K562 (cell line): ENCODE data around the gene TMEM59. TPM values are rescaled to one million over a fixed set of nuclear protein-coding genes. Genes with fewer than 3 reads are reported as not detected.

ENCODE experiments used
- GATAD2B ChIP-seq: fragments of 450-650 bp; IDR thresholded peaks from 2 replicates; pipeline ENCODE4 v1.6.1; 2017; ENCODE audit warnings: mild to moderate bottlenecking, borderline replicate concordance
- MAZ ChIP-seq, 2 experiments: fragments of 450-650 bp in 1 of 2; sonication (generic) in 1 of 2; formaldehyde crosslinking; IDR thresholded peaks in 1 of 2; conservative IDR thresholded peaks in 1 of 2; 2 replicates each; pipeline versions ENCODE4 v1.4.0 to v1.5.0; 2020; ENCODE audit warnings: mild to moderate bottlenecking in 1 of 2, missing genetic modification reagents in 1 of 2
- YBX1 ChIP-seq: fragments of 450-650 bp; IDR thresholded peaks from 2 replicates; pipeline ENCODE4 v1.7.1; 2016; ENCODE audit warnings: mild to moderate bottlenecking
- ZNF143 ChIP-seq: sonication (generic); formaldehyde crosslinking; IDR thresholded peaks from 2 replicates; pipeline ENCODE4 v1.9.0; 2022; ENCODE audit warnings: mild to moderate bottlenecking, missing genetic modification reagents
- polyA plus RNA-seq, 8 experiments: library from polyadenylated mRNA; depleted of rRNA in 4 of 8; stranded (reverse) in 5 of 8; unstranded in 3 of 8; fragments of >200 nt; fragmentation: Nextera tagmentation in 2 of 8; fragmentation: Illumina TruSeq in 1 of 8; extraction: Ambion mirVana in 2 of 8; extraction: Trizol in 1 of 8; gene quantifications; 2 replicates each; pipeline versions ENCODE4 v1.2.1 to v1.2.3, GENCODE V29; 2011 to 2014; ENCODE audit warnings: inconsistent platforms in 1 of 8, missing spikeins in 1 of 8
- total RNA-seq, 7 experiments: library from RNA; depleted of rRNA in 6 of 7; stranded (reverse); fragments of >200 nt in 6 of 7; fragmentation: Illumina TruSeq in 2 of 7; extraction: Trizol in 2 of 7; gene quantifications; 2 replicates each; pipeline versions ENCODE4 v1.2.1 to v1.2.3, GENCODE V29; 2011 to 2021; ENCODE audit warnings: low replicate concordance in 1 of 7
- TF ChIP-seq, protein P1 (sequence below), 2 experiments: IDR thresholded peaks in 1 of 2; conservative IDR thresholded peaks in 1 of 2; 2 replicates each; pipeline ENCODE4 v1.6.1; 2016; ENCODE audit warnings: low read depth in 2 of 2, mild to moderate bottlenecking in 1 of 2, missing compliant biosample characterization in 1 of 2, missing genetic modification characterization in 1 of 2, moderate library complexity in 1 of 2
- TF ChIP-seq, protein P2 (sequence below): sonication (generic); formaldehyde crosslinking; IDR thresholded peaks from 2 replicates; pipeline ENCODE4 v1.8.1; 2022; ENCODE audit warnings: missing genetic modification reagents
- TF ChIP-seq, protein P3 (sequence below): fragments of 450-650 bp; formaldehyde crosslinking; IDR thresholded peaks from 2 replicates; pipeline ENCODE4 v1.4.0; 2022; ENCODE audit warnings: missing genetic modification characterization
- TF ChIP-seq, protein P4 (sequence below): fragments of 450-650 bp; IDR thresholded peaks from 2 replicates; pipeline ENCODE4 v1.6.1; 2016; ENCODE audit warnings: mild to moderate bottlenecking, moderate library complexity

Gene TMEM59
- total and polyA plus RNA-seq, 9 of the 15 experiments (the other 6 are each of a cell fraction or from before 2014, with no cell fraction given): 93.1 to 316 (median 151) TPM

DNA sequence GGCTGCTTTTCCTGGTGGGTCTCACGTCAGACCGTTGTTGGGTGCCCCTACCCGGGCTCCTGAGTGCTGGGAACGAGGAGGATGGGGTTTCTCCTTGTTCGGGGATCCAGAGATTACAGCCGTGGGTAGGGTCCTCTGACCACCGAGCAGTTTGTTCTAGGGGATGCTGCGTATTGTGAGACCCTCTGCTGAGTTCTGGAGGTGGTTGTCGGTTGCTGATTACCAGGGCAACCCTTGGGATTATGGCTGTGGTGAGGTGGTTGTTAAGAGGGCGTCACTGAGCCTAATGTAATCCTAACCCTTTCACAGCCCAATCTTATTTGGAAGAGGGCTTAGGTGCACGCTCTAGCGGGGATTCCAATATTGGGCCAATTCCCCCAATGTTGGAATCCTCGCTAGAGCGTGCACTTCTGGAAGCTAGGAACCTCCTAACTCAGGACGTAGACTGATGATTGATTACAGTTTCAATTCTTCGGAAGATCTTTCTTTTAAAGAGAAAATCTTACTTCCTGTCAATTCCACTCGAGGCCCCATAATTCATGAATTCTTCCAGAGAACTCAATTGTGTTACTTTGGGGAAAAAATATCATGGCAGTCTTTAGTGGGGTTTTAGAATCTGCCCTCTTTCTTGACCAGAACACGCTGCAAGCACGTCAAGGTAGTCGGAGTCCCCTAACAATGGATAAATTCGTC is 887 bp upstream of the TMEM59 start (continued):
- TF ChIP-seq, protein P1, sequence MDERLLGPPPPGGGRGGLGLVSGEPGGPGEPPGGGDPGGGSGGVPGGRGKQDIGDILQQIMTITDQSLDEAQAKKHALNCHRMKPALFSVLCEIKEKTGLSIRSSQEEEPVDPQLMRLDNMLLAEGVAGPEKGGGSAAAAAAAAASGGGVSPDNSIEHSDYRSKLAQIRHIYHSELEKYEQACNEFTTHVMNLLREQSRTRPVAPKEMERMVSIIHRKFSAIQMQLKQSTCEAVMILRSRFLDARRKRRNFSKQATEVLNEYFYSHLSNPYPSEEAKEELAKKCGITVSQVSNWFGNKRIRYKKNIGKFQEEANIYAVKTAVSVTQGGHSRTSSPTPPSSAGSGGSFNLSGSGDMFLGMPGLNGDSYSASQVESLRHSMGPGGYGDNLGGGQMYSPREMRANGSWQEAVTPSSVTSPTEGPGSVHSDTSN (CRISPR knock-in tag; IDR thresholded peaks at IDR 0.05; ENCODE audit: low read depth): no peak
- TF ChIP-seq, protein P1 (tag; conservative IDR thresholded peaks at IDR 0.05; ENCODE audit: low read depth): peak; percentile 78
- TF ChIP-seq GATAD2B (0 out of 2 replicates have a peak, but pooled peaks have one; percentile 19), MAZ (CRISPR knock-in tag; conservative IDR thresholded peaks at IDR 0.05 in 1 of 2, IDR thresholded peaks at IDR 0.05 in 1 of 2) (no peak), ZNF143 (0 out of 2 replicates have a peak, but pooled peaks have one; percentile 63), YBX1 (no peak)
- TF ChIP-seq, protein P2, sequence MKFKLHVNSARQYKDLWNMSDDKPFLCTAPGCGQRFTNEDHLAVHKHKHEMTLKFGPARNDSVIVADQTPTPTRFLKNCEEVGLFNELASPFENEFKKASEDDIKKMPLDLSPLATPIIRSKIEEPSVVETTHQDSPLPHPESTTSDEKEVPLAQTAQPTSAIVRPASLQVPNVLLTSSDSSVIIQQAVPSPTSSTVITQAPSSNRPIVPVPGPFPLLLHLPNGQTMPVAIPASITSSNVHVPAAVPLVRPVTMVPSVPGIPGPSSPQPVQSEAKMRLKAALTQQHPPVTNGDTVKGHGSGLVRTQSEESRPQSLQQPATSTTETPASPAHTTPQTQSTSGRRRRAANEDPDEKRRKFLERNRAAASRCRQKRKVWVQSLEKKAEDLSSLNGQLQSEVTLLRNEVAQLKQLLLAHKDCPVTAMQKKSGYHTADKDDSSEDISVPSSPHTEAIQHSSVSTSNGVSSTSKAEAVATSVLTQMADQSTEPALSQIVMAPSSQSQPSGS: no peak
- TF ChIP-seq, protein P3, sequence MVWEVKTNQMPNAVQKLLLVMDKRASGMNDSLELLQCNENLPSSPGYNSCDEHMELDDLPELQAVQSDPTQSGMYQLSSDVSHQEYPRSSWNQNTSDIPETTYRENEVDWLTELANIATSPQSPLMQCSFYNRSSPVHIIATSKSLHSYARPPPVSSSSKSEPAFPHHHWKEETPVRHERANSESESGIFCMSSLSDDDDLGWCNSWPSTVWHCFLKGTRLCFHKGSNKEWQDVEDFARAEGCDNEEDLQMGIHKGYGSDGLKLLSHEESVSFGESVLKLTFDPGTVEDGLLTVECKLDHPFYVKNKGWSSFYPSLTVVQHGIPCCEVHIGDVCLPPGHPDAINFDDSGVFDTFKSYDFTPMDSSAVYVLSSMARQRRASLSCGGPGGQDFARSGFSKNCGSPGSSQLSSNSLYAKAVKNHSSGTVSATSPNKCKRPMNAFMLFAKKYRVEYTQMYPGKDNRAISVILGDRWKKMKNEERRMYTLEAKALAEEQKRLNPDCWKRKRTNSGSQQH (CRISPR knock-in tag): no peak
- TF ChIP-seq, protein P4, sequence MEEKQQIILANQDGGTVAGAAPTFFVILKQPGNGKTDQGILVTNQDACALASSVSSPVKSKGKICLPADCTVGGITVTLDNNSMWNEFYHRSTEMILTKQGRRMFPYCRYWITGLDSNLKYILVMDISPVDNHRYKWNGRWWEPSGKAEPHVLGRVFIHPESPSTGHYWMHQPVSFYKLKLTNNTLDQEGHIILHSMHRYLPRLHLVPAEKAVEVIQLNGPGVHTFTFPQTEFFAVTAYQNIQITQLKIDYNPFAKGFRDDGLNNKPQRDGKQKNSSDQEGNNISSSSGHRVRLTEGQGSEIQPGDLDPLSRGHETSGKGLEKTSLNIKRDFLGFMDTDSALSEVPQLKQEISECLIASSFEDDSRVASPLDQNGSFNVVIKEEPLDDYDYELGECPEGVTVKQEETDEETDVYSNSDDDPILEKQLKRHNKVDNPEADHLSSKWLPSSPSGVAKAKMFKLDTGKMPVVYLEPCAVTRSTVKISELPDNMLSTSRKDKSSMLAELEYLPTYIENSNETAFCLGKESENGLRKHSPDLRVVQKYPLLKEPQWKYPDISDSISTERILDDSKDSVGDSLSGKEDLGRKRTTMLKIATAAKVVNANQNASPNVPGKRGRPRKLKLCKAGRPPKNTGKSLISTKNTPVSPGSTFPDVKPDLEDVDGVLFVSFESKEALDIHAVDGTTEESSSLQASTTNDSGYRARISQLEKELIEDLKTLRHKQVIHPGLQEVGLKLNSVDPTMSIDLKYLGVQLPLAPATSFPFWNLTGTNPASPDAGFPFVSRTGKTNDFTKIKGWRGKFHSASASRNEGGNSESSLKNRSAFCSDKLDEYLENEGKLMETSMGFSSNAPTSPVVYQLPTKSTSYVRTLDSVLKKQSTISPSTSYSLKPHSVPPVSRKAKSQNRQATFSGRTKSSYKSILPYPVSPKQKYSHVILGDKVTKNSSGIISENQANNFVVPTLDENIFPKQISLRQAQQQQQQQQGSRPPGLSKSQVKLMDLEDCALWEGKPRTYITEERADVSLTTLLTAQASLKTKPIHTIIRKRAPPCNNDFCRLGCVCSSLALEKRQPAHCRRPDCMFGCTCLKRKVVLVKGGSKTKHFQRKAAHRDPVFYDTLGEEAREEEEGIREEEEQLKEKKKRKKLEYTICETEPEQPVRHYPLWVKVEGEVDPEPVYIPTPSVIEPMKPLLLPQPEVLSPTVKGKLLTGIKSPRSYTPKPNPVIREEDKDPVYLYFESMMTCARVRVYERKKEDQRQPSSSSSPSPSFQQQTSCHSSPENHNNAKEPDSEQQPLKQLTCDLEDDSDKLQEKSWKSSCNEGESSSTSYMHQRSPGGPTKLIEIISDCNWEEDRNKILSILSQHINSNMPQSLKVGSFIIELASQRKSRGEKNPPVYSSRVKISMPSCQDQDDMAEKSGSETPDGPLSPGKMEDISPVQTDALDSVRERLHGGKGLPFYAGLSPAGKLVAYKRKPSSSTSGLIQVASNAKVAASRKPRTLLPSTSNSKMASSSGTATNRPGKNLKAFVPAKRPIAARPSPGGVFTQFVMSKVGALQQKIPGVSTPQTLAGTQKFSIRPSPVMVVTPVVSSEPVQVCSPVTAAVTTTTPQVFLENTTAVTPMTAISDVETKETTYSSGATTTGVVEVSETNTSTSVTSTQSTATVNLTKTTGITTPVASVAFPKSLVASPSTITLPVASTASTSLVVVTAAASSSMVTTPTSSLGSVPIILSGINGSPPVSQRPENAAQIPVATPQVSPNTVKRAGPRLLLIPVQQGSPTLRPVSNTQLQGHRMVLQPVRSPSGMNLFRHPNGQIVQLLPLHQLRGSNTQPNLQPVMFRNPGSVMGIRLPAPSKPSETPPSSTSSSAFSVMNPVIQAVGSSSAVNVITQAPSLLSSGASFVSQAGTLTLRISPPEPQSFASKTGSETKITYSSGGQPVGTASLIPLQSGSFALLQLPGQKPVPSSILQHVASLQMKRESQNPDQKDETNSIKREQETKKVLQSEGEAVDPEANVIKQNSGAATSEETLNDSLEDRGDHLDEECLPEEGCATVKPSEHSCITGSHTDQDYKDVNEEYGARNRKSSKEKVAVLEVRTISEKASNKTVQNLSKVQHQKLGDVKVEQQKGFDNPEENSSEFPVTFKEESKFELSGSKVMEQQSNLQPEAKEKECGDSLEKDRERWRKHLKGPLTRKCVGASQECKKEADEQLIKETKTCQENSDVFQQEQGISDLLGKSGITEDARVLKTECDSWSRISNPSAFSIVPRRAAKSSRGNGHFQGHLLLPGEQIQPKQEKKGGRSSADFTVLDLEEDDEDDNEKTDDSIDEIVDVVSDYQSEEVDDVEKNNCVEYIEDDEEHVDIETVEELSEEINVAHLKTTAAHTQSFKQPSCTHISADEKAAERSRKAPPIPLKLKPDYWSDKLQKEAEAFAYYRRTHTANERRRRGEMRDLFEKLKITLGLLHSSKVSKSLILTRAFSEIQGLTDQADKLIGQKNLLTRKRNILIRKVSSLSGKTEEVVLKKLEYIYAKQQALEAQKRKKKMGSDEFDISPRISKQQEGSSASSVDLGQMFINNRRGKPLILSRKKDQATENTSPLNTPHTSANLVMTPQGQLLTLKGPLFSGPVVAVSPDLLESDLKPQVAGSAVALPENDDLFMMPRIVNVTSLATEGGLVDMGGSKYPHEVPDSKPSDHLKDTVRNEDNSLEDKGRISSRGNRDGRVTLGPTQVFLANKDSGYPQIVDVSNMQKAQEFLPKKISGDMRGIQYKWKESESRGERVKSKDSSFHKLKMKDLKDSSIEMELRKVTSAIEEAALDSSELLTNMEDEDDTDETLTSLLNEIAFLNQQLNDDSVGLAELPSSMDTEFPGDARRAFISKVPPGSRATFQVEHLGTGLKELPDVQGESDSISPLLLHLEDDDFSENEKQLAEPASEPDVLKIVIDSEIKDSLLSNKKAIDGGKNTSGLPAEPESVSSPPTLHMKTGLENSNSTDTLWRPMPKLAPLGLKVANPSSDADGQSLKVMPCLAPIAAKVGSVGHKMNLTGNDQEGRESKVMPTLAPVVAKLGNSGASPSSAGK: no peak
